ENCODE data around the gene APBB2. TPM values are rescaled to one million over a fixed set of nuclear protein-coding genes. Genes with fewer than 3 reads are reported as not detected.

APBB2 gene
- polyA plus RNA-seq, 3 donors: 0.15 to 0.33 TPM; not detected in 1

- peaks cover 9 to 12% of the 10 kb centered on the region in 2 donors for H3K4me1 ChIP-seq (ENCODE audit: control insufficient read depth in 1 of 2, insufficient read depth in 2 of 2, low read length in 2 of 2)
- no peak overlapping the region for H3K4me2 ChIP-seq (replicated peaks; ENCODE audit: extremely low read depth, low read length, poor library complexity, severe bottlenecking)
- no peak overlapping the region for H3K9ac ChIP-seq (ENCODE audit: insufficient read depth, low read length, poor library complexity, severe bottlenecking)
- no peak overlapping the region for H3K4me3 Mint-ChIP-seq
- no peak overlapping the region for H3K27ac ChIP-seq (ENCODE audit: low read depth in 1 of 2, low read length in 2 of 2)
- H3K36me3 Mint-ChIP-seq: peaks cover 0 to 19% of the 10 kb centered on the region in 2 donors
- no peaks in the 10 kb centered on the region for H4K20me1 ChIP-seq (ENCODE audit: insufficient read depth, low read length)
- no peak overlapping the region for H3K4me3 ChIP-seq (replicated peaks in 1 of 3; ENCODE audit: low read depth in 2 of 3, low read length in 3 of 3)
- 100% methylated on average over 6 of the region's 9 CpGs for WGBS (ENCODE audit: insufficient coverage)
- H3K4me1 Mint-ChIP-seq: peaks cover 14% of the 10 kb centered on the region
- no peaks in the 10 kb centered on the region for H3K36me3 ChIP-seq (replicated peaks in 1 of 2; ENCODE audit: control insufficient read depth in 1 of 2, insufficient read depth in 2 of 2, low read length in 2 of 2)
- H3K27me3 ChIP-seq (ENCODE audit: control insufficient read depth in 2 of 2, insufficient read depth in 2 of 2, low read length in 2 of 2): no peaks in the 10 kb centered on the region
- no peaks in the 10 kb centered on the region for H3K9me3 ChIP-seq (replicated peaks in 1 of 2; ENCODE audit: control insufficient read depth in 1 of 2, insufficient read depth in 1 of 2, low read length in 2 of 2)
- H3K27me3 Mint-ChIP-seq (ENCODE audit: low read depth in 3 of 3): peaks cover 0 to 3% (median 2%) of the 10 kb centered on the region in 3 donors
- H3K79me2 ChIP-seq (ENCODE audit: insufficient read depth, low read length): no peaks in the 10 kb centered on the region
- intact Hi-C loops (cut with micrococcal nuclease): no loop called here
- H3K27ac Mint-ChIP-seq: peak overlapping the region in 2 of 7 donors; percentile 15 to 66
- H3K9me3 Mint-ChIP-seq: peaks cover 0 to 3% (median 0%) of the 10 kb centered on the region in 7 donors
- no peak overlapping the region for H2AFZ ChIP-seq (ENCODE audit: insufficient read depth, low read depth, low read length, poor library complexity, severe bottlenecking)
- TF ChIP-seq, protein P1, sequence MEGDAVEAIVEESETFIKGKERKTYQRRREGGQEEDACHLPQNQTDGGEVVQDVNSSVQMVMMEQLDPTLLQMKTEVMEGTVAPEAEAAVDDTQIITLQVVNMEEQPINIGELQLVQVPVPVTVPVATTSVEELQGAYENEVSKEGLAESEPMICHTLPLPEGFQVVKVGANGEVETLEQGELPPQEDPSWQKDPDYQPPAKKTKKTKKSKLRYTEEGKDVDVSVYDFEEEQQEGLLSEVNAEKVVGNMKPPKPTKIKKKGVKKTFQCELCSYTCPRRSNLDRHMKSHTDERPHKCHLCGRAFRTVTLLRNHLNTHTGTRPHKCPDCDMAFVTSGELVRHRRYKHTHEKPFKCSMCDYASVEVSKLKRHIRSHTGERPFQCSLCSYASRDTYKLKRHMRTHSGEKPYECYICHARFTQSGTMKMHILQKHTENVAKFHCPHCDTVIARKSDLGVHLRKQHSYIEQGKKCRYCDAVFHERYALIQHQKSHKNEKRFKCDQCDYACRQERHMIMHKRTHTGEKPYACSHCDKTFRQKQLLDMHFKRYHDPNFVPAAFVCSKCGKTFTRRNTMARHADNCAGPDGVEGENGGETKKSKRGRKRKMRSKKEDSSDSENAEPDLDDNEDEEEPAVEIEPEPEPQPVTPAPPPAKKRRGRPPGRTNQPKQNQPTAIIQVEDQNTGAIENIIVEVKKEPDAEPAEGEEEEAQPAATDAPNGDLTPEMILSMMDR (IDR thresholded peaks at IDR 0.05): no peak
- no peak for DNase-seq
Measured at GRCh38 chr4:40828661-40829060, 385.7 kb downstream of the APBB2 start.

GRCh38 chr4:40827758-40828157 lies 386.6 kb downstream of the APBB2 start:
- DNase-seq: peak in 1 of 3 donors; percentile 26
- Histone ChIP-seq H3K9me3 (replicated peaks in 1 of 2; ENCODE audit: control insufficient read depth in 1 of 2, insufficient read depth in 1 of 2, low read length in 2 of 2) (no peaks in the 10 kb centered on the region), H3K4me3 (replicated peaks in 1 of 3; ENCODE audit: low read depth in 2 of 3, low read length in 3 of 3) (no peak overlapping the region), H3K27ac (ENCODE audit: low read depth in 1 of 2, low read length in 2 of 2) (no peak overlapping the region), H2AFZ (ENCODE audit: insufficient read depth, low read depth, low read length, poor library complexity, severe bottlenecking) (no peak overlapping the region), H3K79me2 (ENCODE audit: insufficient read depth, low read length) (no peaks in the 10 kb centered on the region), H3K4me2 (replicated peaks; ENCODE audit: extremely low read depth, low read length, poor library complexity, severe bottlenecking) (no peak overlapping the region), H3K36me3 (replicated peaks in 1 of 2; ENCODE audit: control insufficient read depth in 1 of 2, insufficient read depth in 2 of 2, low read length in 2 of 2) (no peaks in the 10 kb centered on the region), H4K20me1 (ENCODE audit: insufficient read depth, low read length) (no peaks in the 10 kb centered on the region), H3K27me3 (ENCODE audit: control insufficient read depth in 2 of 2, insufficient read depth in 2 of 2, low read length in 2 of 2) (no peaks in the 10 kb centered on the region), H3K4me1 (ENCODE audit: control insufficient read depth in 1 of 2, insufficient read depth in 2 of 2, low read length in 2 of 2) (peaks cover 9 to 12% of the 10 kb centered on the region in 2 donors), H3K9ac (ENCODE audit: insufficient read depth, low read length, poor library complexity, severe bottlenecking) (no peak overlapping the region)
- intact Hi-C loops (cut with micrococcal nuclease): no loop called here
- H3K4me3 Mint-ChIP-seq: no peak overlapping the region
- peaks cover 0 to 3% (median 2%) of the 10 kb centered on the region in 3 donors for H3K27me3 Mint-ChIP-seq (ENCODE audit: low read depth in 3 of 3)
- peaks cover 0 to 3% (median 0%) of the 10 kb centered on the region in 7 donors for H3K9me3 Mint-ChIP-seq
- TF ChIP-seq, protein P1 (IDR thresholded peaks at IDR 0.05): no peak
- H3K36me3 Mint-ChIP-seq: peaks cover under 1 to 13% of the 10 kb centered on the region in 2 donors
- 100% methylated on average over 1 of the region's 6 CpGs for WGBS (ENCODE audit: insufficient coverage)
- H3K27ac Mint-ChIP-seq: no peak overlapping the region
- peaks cover 14% of the 10 kb centered on the region for H3K4me1 Mint-ChIP-seq
